GM12801 (cell line): Measurements from ENCODE around the gene SRA1.

Source experiments
- TF ChIP-seq, protein P1 (sequence below): IDR thresholded peaks from one replicate; pipeline ENCODE4 v1.5.1; 2011; ENCODE audit warnings: control low read depth; ENCODE audit not compliant: insufficient read length; ENCODE audit errors: extremely low read depth

The SRA1 gene

DNA sequence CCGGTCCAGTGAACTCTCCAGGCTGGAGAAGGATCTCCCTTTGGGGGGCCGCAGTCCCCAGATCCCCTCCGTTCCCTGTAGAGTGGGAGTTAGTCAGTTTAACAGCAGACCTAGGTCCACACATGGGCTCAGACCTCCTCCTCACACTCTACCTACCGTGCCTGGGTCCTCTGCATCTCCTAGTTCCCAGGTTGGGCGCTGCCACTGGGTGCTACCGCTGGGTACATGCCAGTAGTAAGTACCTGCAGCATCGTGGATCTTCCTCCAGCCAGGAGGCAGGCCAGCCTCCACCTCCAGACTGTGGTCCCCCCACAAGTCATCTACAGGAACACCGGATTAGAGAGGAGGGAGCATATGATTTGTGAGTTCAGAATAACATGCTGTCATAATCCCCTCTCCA lies 6.3 kb upstream of the SRA1 start:
- TF ChIP-seq, protein P1, sequence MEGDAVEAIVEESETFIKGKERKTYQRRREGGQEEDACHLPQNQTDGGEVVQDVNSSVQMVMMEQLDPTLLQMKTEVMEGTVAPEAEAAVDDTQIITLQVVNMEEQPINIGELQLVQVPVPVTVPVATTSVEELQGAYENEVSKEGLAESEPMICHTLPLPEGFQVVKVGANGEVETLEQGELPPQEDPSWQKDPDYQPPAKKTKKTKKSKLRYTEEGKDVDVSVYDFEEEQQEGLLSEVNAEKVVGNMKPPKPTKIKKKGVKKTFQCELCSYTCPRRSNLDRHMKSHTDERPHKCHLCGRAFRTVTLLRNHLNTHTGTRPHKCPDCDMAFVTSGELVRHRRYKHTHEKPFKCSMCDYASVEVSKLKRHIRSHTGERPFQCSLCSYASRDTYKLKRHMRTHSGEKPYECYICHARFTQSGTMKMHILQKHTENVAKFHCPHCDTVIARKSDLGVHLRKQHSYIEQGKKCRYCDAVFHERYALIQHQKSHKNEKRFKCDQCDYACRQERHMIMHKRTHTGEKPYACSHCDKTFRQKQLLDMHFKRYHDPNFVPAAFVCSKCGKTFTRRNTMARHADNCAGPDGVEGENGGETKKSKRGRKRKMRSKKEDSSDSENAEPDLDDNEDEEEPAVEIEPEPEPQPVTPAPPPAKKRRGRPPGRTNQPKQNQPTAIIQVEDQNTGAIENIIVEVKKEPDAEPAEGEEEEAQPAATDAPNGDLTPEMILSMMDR: no peak

DNA sequence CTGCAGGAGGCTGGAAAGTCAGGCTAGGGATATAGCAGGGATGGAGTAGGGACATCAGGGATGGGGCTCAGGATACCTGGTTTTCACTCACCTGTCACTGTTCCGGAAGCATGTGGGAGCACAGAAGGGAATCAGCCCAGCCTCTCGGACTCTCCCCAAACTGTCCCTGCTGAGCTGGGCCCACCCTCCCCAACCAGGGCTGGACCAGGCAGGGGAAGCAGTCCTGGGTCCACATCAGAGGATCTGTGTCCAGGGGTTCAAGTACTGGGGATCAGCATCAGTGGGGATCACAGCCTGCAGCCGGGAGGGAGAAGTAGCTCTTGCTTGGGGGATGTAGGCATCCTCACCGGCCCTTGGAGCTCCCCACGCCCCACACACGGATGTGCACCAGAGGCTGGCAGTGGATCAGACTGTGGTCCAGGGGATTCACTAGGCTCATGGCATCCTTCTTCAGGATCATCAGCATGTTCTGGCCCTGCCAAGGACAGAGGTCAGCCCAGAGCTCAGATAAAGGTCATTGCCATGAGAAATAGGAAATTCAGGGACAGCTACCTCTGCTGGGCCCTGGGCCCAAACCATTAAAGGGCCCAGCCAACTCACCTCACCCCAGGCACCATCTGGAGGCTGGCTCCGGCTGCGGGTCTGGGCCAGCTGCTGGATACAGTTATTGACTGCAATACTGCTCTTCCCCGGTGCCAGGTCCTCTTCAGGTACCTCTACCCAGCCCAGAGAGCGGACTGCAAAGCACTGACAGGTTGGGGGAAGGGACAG lies 4.7 kb upstream of the SRA1 start:
- TF ChIP-seq, protein P1: no peak

DNA sequence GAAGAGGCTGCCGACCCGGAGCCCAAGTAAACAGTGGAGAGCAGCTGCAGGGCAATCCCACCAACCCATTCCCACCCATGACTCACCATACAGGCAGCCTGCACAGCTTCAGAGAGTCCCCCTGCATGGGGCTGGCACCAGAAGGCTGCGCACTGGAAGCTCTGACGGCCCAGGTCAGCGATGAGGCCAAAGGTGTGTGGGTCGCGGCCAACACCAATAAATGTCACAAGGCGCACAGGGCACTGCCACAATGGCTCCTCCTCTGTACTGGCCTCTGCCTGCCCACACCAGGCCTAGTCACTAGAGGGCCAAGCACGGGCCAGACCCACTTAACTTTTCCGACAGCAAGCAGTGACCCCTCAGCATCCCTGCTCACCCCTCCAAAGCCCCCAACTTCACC lies 3.0 kb upstream of the SRA1 start:
- TF ChIP-seq, protein P1: no peak

DNA sequence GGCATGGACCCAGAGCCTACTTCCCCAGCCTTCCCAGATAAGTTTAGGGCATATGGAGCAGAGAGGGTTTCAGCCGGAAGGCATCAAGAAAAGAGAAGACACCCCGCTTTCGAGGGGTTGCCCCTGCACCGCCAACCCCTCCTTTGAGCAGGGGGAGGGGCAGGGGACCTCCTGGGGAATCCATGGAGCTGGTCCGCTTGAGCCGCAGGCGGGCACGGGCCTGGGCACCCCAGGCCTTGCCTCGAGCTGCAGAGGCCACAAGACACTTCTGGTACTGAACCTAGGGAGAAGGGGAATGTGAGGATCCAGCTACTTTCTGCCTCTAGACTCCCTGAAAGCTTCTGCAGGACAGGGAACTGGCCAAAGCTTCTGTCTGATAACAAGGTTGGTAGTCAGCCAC lies 1.3 kb upstream of the SRA1 start:
- TF ChIP-seq, protein P1: no peak

DNA sequence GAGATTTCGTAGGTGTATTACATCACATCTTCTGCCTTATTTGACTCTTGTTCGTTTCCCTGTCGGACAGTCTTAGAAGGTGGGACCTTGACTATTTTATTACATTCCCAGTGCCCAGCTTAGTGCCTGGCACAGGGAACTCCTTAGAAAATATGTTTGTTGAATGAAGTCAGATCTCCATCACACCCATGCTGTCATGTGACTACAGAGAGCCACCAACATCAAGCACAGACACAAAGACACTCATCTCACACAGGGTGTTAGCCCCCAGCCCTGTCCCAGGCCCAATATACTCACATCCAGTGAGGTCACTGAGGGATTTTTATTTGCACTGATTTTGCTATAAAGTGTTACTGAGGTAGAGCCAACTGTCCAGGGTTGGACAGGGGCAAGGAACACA lies 692 bp upstream of the SRA1 start:
- TF ChIP-seq, protein P1: no peak

DNA sequence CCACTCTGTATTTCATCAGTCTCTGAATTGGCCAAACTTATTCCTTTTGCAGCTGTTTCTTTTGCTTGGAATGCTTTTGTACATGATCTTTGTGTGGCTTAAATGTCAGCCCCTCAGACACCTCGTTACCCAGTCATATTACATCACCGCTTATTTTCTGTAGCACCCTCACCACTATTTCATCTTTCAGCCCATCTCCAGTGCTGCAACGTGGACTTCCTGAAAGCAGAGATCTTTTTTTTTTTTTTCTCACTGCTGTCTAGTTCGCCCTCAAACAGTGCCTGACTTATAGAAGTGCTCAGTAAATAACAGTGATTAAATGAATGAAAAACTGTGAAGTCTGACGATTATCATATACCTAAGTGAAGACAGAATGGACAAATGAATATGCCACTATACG lies 835 bp downstream of the SRA1 start:
- TF ChIP-seq, protein P1: no peak

DNA sequence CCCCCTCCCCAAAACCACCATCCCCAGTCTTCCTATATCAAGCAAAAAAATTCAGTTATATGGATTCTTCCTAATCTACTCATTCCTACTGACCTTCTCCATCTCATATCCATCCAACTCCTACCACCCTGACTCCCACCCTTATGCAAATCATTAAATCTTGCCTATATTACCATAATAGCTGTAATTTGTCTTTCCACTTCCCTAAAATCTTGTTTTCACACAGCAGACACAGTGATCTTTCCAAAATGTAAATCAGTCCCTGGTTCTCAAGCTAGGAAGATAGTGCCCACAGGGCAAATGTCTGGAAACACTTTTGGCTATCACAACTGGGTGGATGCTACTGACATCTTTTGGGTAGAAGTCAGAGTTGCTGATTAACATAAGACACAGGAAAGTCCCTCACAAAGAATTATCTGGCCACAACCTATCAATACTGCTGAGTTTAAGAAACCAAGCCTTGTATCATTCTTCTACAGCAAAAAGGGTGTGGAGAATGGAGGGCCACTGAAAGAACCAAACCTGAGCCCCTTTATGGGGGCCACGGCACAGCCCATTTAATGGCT lies 1.4 kb downstream of the SRA1 start:
- TF ChIP-seq, protein P1: no peak
